GM18517 (cell line): ENCODE results near the gene DGKZ.

Source experiments
- ATAC-seq: cut with Tn5 transposase; IDR thresholded peaks from one replicate; pipeline ENCODE4 v1.9.1; 2021; ENCODE audit warnings: mild to moderate bottlenecking, moderate library complexity; ENCODE audit not compliant: unreplicated experiment

The DGKZ gene

DNA sequence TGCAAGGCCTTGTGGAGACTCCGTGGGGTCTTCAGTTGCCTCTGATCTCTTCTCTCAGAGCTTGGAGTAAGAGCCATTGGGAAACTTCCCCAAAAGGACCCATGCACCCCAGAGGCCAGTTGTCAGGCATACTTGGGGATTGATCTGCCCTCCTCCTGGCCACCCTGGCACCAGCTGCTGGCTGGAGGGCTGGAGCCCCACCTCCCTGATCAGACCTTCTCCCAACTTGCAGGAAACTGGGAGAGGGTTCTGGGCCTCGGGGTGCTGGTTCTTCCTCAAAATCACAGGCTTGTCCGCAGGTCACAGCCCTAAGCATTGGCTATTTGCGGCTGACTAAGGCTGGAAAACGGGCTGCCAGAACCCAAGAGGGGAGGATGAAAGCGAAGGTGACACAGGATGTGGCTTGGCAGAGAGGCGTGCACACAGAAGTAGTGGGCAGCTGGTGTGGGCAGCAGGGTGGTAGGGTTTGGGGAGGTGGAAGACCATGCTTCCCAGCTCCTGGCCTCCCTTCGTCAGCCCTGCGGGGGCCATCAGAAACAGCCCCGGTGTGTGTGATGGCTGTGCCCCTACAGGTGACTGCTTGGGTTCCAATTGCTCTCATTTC lies 1.3 kb upstream of the DGKZ start:
- no peak for ATAC-seq

DNA sequence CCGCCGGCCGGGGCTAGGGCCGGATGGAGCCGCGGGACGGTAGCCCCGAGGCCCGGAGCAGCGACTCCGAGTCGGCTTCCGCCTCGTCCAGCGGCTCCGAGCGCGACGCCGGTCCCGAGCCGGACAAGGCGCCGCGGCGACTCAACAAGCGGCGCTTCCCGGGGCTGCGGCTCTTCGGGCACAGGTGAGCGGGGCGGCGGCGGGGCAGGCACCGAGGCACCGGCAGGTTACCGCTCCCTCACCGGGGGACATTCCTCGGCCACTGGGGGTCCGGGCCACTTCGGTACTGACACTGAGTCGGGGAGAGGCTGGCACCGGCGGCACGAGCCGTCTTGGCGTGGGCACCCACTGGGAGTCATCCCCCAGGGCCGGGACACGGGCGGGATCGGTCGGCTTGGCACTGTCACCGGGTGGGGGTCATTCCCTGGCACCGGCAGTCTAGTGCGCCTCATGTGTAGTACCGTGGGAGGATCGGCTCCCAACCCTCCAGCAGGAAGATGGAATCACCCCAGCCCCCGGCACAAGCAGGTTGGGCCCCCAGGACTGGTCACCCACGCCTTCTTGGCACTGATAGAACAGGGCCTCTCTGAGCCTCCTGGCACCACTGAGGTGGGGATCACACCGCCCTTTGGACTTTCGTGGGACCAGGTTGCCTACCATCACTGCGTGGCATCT lies 511 bp downstream of the DGKZ start:
- no peak for ATAC-seq

DNA sequence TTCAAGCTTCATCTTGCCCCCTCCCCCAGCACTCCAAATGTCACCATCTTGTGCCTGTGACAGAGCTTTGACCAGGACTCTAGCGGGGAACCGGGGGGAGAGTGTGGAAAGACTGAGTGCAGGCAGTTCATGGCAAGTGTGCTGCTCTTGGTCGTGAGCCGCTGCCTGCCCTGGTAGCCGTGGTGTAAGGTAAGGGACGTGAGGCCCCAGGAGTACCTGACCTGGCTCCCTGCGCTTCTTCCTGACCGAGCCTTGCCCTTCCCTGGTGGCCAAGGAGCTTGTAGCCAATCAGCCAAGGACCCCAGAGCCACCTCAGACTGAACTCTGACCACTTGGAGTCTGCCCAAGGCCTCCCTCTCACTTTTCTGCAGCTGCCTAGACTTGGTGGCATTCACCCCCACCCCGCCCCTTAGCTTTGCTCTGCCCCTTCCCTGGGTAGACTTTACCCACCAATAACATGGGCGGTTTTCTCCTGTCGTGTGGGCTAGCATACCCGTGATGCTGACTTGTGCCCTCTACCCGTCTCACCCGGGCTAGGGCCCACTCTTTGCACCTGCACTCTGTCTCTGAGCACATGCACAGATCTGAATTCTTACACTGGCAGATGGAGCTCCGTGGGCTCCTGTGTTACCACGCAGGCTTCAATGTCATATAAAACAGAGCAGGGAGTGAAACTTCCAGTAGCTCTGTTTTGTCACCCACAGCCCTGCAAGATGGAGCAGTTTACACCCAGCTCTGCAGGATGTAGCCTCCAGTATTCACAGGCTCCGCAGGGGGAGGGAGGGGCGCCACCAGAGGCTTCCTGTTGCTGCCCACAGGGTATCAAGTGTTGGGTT lies 1.5 kb downstream of the DGKZ start:
- ATAC-seq, result no peak

DNA sequence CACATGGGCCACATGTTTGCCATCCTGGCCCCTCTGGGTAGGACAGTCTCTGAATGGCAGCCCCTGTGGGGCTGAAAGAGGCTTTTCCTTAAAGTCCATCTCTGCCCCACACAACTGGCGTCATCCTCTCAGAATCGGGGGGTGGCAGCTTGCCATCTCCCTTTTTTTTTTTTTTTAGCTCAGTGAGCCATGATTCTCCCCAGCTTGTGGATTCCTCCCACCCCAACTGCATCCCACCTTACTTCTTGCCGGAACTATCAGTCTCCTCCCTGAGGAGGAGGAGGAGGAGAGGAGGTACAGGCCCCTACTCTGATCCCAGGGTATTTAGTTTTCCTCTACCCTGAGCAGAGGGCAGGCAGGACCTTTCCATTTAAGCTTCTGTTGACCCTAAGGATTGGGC lies 3.4 kb downstream of the DGKZ start:
- ATAC-seq, result no peak

DNA sequence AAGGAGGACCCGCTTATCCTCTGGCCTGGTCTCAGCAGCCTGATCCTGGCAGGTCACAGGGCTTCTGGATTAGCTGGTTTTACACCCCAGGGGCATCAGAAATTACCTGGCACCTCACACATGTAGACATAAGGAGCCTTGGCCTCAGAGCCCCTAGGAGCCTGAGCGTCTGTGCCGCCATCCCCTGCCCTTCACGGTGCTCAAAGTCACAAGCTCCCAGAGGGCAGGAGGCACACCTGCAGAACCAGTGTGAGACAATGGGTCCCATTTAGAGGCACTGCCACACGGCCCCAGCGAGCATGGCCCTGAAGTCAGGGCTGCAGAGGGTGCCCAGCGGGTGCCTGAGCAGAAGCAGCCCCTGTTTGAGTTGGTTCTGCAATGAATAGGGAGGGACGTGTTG lies 3.9 kb downstream of the DGKZ start:
- no peak for ATAC-seq

DNA sequence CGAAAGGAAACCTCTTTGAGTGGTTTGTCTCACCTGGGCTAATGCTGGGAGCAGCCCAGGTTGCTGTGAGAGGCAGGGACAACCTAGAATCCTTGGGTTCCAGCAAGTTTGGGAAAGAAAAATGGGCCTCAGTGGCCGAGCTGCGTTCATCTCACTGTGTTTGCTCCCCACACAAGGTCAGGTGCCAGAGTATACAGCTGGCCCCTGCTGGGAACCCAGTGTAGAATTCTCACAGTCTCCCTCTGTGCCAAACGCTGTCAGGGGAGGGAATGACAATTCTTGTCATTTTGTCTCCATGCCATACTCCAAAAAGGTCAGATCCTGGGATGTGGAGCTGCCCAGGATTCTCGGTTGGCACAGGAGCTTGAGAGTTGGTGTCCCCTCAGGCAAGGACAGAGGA lies 4.3 kb downstream of the DGKZ start:
- no peak for ATAC-seq

DNA sequence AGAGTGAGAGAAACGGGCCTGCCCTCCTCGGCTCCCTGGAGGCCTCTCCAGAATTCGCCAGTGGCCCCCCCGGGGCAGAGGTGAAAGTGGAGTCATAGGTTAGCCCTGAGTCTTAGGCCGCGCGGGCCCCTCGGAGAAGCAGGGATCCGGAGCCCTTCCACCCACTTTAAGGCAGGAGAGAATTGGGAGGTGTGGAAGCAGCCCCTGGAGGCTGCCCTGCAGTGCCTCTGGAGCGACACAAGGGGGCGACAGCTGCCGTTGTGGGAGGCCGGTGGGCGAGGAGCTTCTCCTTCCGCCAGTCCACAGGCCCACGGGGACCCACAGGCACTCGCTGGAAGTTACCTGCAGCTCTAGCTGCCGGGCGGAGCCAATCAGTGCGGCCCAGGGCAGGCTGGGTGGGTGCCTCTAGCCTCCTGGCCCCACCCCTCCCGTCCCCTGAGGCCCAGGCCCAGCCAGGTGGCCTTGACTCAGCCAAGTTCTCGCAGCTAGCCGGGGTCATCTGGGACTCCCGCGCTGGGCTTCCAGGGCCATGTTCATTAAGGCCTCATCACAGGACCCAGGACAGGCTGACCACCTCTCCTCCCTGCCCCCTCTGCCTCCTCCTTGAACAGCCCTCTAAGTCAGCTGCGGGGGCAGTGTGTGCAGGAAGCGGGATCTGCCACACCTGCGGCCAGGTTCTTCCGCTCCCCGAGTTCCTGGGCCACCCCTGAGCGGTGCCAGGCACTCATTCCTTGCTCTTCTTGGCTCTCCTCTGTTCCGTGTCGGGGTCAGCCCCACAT lies 5.0 kb downstream of the DGKZ start:
- no peak for ATAC-seq

DNA sequence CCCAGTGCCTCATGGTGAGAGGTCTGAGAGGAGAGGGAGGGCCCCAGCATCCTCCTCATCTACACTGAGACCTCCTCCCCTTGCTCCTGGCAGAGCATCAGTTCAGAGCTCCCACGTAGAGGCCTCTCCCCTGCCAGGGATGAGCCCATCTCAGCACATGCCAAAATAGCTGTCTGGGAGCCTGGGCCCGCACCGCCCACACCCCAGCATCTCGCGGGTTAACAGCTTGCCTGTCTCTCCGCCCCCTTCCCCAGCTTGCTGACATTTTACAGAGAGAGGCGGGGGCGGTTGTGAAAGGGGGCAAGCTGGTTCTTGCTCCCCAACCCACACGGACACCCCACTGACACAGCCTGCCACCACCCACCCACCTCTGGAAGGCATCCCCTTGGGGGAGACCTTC lies 6.4 kb downstream of the DGKZ start:
- ATAC-seq, result no peak

DNA sequence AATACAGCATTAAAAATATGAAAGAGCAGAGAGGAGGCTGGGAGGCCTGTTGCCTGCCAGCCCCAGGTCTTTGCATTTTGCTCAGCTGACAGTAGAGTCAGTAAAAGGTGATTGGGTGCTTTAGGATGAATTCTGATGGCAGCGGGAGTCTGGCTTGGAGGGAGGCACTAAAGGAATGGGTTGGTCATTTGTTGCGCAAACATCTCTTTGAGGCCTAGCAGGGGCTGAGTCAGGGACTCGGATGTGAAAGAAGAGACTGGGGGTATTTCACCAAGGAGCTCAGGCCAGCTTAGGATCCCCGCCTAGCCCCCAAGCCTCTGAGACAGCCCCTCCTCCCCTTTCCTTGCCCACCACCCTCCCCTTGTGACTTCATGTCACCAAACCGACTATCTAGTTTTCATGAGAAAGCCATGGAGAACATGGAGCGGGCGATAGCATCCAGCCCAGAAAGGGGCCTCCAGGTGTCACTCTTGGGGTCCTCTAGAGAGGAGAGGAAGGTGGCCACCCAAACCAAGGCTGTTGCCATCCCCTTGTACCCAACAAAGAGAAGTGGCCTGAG lies 9.7 kb downstream of the DGKZ start:
- ATAC-seq, result no peak

DNA sequence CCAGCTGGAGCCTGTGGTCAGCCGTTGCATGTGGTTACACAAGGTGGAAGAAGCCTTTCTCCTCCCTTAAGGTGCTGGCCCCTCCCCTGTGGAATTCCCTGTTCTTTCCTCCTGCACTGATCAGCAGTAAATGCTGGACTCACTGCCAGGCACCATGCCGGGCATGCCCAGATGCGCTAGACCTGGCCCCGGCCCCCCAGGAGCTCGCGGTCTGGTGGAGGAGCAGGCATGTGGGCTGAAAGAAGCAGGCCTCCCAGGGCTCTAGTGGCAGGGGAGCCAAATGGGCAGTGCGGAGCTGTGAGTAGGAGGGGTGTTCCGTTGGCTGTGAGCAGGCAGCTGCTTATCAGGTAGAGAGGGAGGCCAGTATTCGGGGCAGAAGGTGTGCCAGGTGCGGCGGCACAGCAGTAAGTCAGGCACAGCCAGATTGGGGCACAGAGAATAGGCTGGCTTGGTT lies 10.2 kb downstream of the DGKZ start:
- no peak for ATAC-seq

DNA sequence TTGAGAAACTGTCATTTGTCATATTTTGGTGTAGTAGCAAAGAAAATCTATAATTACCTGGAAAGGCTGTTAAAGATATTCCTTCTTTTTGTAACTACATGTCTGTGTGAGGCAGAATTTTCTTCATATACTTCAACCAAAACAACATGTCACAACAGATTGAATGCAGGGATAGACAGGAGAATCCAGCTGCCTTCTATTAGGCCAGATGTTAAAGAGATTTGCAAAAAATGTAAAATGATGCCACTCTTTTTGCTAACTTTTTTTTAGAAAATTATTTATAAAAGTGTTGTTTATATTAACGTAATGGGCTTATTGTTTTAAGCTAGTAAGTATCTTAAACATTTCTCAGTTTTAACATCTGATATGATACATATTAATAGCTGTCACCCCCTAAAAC lies 12.7 kb downstream of the DGKZ start:
- no peak for ATAC-seq

DNA sequence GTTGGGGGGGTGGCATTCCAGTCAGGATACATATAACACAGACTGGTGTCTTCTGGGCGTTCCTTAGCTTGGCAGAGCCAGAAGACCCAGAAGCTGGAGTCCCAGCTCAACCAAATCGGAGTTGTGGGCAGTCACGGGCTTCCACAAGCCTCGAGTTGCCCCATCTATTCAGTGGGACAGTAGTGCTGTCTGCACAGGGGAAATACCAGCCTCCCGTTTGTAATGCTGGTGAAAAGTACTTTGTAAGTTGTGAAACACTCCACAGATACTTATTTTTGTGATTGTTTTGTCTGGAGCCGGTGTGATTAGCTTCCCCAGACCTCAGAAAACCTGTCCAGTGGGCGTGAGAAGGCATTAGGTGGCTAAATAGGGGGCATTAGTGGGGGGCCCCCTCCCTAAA lies 13.6 kb downstream of the DGKZ start:
- peak; percentile 12 for ATAC-seq

DNA sequence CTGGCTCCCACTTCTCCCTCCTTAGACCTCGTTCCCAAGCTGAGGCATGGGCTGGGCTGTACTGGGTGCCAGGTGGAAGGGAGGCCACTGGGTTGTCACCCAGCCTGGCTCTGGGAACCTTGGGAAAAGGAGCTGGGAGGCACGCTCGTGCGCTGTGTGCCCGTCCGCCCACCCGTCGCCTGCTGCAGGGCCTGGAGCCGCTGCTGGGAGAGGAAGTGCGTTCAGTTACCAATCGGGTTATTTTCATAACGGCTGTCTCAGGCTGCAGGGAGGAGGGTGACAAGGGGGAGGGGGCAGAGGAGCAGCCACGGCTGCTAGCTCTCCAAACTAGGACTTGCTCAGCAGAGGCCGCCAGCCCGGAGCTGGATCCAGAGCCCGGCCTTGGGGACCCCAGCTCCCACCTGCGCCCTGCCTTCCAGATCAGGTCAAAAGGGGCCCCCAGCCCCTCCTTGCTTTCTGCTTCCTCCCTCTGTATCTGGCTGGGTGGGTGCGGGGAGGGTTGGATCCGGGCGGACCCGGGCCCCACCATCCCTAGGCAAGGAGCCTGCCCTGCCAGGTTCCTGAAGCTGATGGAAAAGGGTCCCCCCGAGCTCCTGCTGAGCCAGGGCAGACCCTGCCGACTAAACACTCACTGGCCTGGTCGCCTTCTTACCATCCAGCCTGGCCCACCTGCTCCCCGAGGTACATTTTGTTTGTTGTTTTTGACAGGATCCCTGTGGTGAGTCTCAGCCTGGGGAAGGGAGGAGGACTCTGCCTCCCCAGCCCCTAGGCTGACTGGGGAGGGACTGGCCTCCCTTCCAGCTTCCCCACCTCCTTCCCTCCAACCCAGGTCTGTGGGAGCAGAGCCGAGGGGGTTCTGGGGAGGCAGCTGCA lies 14.3 kb downstream of the DGKZ start:
- peak; percentile 77 for ATAC-seq

DNA sequence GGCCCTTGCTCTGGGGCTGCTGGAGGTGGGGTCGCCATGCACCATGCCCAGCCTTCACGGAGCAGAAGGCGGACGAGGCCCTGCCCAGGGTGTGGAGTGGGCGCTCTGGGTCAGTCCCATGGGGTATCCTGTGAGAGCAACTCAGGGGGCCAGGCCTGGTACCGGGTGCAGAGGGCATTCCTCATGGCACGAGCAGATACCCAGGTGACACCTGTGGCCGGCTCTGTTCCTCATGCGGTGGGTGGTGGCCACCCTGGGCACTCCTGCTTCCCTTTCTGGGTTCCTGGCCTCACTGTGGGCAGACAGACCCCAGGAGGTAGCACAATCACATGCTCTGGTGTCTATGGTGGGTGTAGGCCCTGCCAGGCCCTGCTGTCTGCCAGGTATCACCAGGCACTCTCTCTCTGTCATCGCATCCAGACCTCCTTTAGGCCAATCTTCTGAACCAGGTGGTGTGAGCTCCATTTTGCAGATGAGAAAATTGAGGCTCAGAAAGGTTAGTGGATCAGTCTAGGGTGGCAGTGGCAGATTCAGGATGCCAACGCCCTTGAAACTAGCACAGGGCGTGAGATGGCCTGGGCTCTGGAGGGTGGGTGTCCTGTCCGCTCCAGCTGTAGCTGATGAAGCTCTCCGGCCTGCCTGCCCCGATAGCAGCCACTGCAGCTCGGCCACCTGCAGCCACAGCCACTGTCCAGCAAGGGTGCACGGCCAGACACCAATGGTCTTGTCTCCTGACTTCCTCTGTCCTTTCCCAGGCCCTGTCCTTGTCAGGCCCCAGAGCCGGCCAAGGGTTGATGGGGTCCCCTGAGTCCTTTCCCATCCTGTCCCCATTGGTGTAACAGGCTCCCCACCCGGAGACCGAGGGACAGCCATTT lies 15.1 kb downstream of the DGKZ start:
- no peak for ATAC-seq

DNA sequence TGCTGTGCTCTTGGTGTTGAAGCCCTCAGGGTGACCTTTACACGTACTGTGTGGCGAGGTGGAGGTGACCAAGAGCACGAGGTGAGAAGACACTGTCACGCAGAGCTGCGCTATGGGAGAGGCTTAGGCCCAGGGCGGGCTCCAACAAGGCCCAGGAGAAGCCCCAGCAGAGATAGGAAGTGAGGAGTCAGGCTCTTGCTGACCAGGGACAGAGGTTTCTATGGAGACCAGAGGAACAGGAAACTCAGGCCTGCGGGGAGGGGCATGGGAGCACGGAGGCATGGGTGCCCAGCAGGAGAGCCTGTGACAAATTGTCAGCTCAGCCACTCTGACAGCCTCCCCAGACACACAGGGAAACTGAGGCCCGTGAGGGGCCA lies 15.8 kb downstream of the DGKZ start:
- no peak for ATAC-seq

DNA sequence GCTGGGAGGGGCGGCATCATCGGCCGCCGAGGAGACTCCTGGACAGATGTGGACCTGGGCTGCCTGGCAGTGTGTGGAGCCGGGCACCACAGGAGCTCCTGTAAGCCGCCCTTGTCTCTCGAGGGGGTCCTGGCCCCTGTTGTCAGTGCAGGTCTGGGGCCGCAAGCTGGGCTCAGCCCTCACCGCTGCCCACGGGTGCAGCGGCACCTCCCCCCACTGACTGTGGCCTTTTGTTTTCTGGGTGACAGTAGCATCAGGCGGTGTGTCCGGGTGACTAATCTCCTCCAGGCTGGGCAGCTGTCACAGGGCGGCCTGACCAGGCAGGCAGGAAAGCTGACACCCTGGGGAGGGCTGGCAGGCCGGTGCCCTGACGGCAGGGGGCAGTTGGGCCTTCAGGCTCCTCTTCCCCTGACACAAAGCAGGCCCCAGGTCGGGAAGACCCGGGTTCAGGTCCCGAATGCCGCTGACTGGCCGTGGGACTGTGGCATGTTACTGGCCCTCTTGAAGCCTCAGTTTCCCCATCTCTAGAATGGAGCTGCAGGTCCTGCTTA lies 16.3 kb downstream of the DGKZ start:
- no peak for ATAC-seq

DNA sequence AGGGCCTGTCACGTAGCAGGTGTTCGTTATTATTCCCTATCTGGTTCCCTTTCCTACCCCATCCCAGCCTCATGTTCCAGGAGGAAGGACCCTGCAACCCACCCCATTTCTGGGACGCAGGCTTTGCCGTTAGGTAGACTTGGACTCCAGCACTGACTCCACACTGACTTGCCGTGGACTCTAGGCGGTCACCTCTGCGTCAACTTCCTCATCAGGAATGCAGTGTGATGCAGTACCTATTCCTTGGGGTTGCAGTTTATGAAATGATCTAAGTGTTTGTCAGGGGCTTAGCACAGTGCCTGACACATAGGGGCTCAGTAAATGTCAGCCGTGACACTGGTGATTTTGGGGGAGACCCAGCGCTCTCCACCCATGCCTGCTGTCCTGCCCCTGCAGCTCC lies 16.8 kb downstream of the DGKZ start:
- ATAC-seq, result no peak

DNA sequence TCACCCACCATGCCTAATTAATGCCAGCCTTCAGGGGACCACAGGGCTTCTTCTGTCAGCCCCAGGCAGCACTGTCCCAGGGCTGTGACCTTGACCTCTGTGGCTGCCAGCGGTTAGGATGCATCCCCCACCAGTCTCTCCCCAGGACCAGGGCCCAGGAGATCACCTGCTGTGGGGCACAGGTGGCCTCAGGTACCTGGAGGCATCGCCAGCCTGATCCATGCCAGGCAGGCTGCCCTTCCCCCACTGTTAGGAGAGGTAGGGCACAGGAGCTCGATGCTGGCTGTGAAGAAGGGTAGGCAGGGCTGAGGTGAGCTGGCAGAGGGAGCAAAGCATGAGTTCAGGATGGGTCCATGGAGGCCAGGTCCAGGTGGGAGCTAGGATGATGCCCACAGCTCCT lies 17.5 kb downstream of the DGKZ start:
- ATAC-seq, result no peak

DNA sequence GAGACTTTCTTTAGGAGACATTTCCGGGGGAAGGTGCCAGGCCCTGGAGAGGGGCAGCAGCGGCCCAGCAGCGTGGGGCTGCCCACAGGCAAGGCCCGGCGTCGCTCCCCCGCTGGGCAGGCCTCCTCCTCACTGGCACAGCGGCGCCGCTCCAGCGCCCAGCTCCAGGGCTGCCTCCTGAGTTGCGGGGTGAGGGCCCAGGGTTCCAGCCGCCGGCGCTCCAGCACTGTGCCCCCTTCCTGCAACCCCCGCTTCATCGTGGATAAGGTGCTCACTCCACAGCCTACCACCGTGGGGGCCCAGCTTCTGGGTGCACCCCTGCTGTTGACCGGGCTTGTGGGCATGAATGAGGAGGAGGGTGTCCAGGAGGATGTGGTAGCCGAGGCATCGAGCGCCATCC lies 19.0 kb downstream of the DGKZ start:
- ATAC-seq, result no peak
